Smooth muscle cell (in vitro differentiated cells): ENCODE results near the gene SCD5. TPM values are rescaled to one million over a fixed set of nuclear protein-coding genes. Genes with fewer than 3 reads are reported as not detected.

Experiments used
- DNase-seq: peaks from one replicate; lab custom pipeline; 2025; ENCODE audit not compliant: unreplicated experiment; lab: John Stamatoyannopoulos, UW
- H2AFZ ChIP-seq: fragments of 200-600 bp; sonication (generic); 2 replicates; pipeline ENCODE4 v1.6.0; 2016; ENCODE audit warnings: antibody characterized with exemption, low read depth, mild to moderate bottlenecking
- H3F3A ChIP-seq: fragments of 200-600 bp; sonication (generic); 2 replicates; pipeline ENCODE4 v1.6.0; 2017; ENCODE audit warnings: antibody characterized with exemption, low read depth
- H3K27ac ChIP-seq: fragments of 200-600 bp; sonication (generic); 2 replicates; pipeline ENCODE4 v1.5.1; 2016; ENCODE audit warnings: low read depth, mild to moderate bottlenecking
- H3K27me3 ChIP-seq: fragments of 200-600 bp; sonication (generic); 2 replicates; pipeline ENCODE4 v1.6.1; 2016; ENCODE audit warnings: low read depth, mild to moderate bottlenecking
- H3K36me3 ChIP-seq: fragments of 200-600 bp; sonication (generic); 2 replicates; pipeline ENCODE4 v1.5.1; 2016; ENCODE audit warnings: low read depth
- H3K4me1 ChIP-seq: fragments of 200-600 bp; sonication (generic); 2 replicates; pipeline ENCODE4 v1.5.1; 2016; ENCODE audit warnings: low read depth
- H3K4me2 ChIP-seq: fragments of 200-600 bp; sonication (generic); 2 replicates; pipeline ENCODE4 v1.6.0; 2016; ENCODE audit warnings: mild to moderate bottlenecking
- H3K4me3 ChIP-seq: fragments of 200-600 bp; sonication (generic); 2 replicates; pipeline ENCODE4 v1.5.1; 2016; ENCODE audit warnings: mild to moderate bottlenecking
- H3K79me2 ChIP-seq: fragments of 200-600 bp; sonication (generic); 2 replicates; pipeline ENCODE4 v1.6.0; 2016; ENCODE audit warnings: low read depth, mild to moderate bottlenecking
- H3K9ac ChIP-seq: fragments of 200-600 bp; sonication (generic); 2 replicates; pipeline ENCODE4 v1.6.0; 2016; ENCODE audit warnings: low read depth
- H3K9me3 ChIP-seq: fragments of 200-600 bp; sonication (generic); replicated peaks from 2 replicates; pipeline ENCODE4 v1.5.1; 2016; ENCODE audit warnings: low read depth
- H4K20me1 ChIP-seq: fragments of 200-600 bp; sonication (generic); 2 replicates; pipeline ENCODE4 v1.6.0; 2016; ENCODE audit warnings: low read depth
- CTCF ChIP-seq: fragments of 200-600 bp; sonication (generic); IDR thresholded peaks from 2 replicates; pipeline ENCODE4 v1.5.1; 2017; ENCODE audit warnings: borderline replicate concordance, mild to moderate bottlenecking, antibody characterized with exemption; ENCODE audit not compliant: insufficient read depth, poor library complexity, severe bottlenecking
- WGBS: methylation state at CpG from one replicate; pipeline ENCODE4 v1.1.7; 2016; ENCODE audit warnings: low lambda C conversion rate; 5-methylcytosine and 5-hydroxymethylcytosine counted together
- polyA plus RNA-seq: library from polyadenylated mRNA; unstranded; fragments of >200 nt; fragmentation: Nextera tagmentation; extraction: Ambion mirVana; gene quantifications from 2 replicates; pipeline ENCODE4 v1.2.1, GENCODE V29; 2016
- total RNA-seq: library from RNA; depleted of rRNA; stranded (reverse); fragments of >200 nt; gene quantifications from 2 replicates; pipeline ENCODE4 v1.2.3, GENCODE V29; 2014

Gene SCD5
- total and polyA plus RNA-seq, 2 experiments from 2014 or later: 9.2 to 24.3 TPM

DNA sequence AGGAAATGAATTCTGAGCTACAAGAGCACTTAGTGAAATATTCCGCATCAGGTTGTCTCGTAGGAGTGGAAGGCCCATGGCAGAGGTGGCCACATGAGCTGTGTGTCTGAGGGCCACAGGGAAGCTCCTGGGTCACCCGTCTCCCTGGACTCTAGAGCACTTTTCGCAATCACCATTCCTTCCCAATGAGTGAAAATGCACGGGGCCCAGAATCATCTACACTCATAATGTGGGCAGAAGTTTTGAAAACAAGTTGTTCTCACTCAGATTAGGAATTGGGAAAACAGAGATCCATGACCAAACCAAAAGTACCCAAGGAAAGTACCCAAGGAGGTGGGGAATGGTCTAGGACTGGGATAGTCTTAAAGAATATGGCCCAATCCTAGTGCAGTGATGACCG is 94.4 kb downstream of the SCD5 start:
- 90% methylated on average over 6 of the region's 6 CpGs for WGBS
- no peak overlapping the region for H3K4me3 ChIP-seq
- H4K20me1 ChIP-seq: peaks cover 5% of the 10 kb centered on the region
- no peaks in the 10 kb centered on the region for H3K36me3 ChIP-seq
- no peak overlapping the region for H2AFZ ChIP-seq
- no peaks in the 10 kb centered on the region for H3K79me2 ChIP-seq
- H3K9ac ChIP-seq: no peak overlapping the region
- H3K4me2 ChIP-seq: no peak overlapping the region
- H3K27me3 ChIP-seq: no peaks in the 10 kb centered on the region
- TF ChIP-seq CTCF: no peak
- H3K27ac ChIP-seq: no peak overlapping the region
- H3F3A ChIP-seq: no peaks in the 10 kb centered on the region
- H3K4me1 ChIP-seq: no peaks in the 10 kb centered on the region
- no peak for DNase-seq
- no peaks in the 10 kb centered on the region for H3K9me3 ChIP-seq

DNA sequence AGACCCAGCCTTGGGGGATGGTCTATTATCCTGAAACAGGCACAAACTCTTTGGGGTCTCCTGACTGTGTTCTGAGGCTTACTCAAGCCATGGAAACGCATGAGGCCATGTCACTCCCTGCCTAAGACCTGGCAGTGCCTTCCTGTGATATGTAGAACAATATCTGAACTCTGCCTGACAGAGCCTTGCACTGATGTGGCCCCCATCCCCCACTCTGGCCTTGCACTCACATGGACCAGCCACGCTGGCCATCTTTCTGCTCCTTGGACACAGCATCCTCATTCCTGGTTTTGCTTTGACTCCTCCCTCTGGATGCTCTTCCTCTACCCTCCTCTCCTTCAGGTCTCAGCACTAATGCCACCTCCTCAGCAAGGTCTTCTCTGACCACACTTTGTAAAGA is 100.2 kb downstream of the SCD5 start:
- no peaks in the 10 kb centered on the region for H3K9me3 ChIP-seq
- H3K27me3 ChIP-seq: no peaks in the 10 kb centered on the region
- no peak overlapping the region for H2AFZ ChIP-seq
- DNase-seq: no peak
- H3K4me1 ChIP-seq: no peaks in the 10 kb centered on the region
- no peaks in the 10 kb centered on the region for H3K36me3 ChIP-seq
- no peak overlapping the region for H3K4me2 ChIP-seq
- no peaks in the 10 kb centered on the region for H3F3A ChIP-seq
- 85% methylated on average over 2 of the region's 2 CpGs for WGBS
- H3K79me2 ChIP-seq: no peaks in the 10 kb centered on the region
- no peak overlapping the region for H3K9ac ChIP-seq
- H4K20me1 ChIP-seq: no peaks in the 10 kb centered on the region
- H3K27ac ChIP-seq: no peak overlapping the region
- no peak for TF ChIP-seq CTCF
- no peak overlapping the region for H3K4me3 ChIP-seq

GRCh38 chr4:82697561-82697960 is 101.0 kb downstream of the SCD5 start:
- no peak overlapping the region for H3K4me2 ChIP-seq
- 48% methylated on average over 8 of the region's 8 CpGs for WGBS
- no peak overlapping the region for H3K9ac ChIP-seq
- no peaks in the 10 kb centered on the region for H3K79me2 ChIP-seq
- no peaks in the 10 kb centered on the region for H3K36me3 ChIP-seq
- no peak overlapping the region for H3K4me3 ChIP-seq
- no peaks in the 10 kb centered on the region for H3K27me3 ChIP-seq
- no peaks in the 10 kb centered on the region for H4K20me1 ChIP-seq
- no peak overlapping the region for H2AFZ ChIP-seq
- TF ChIP-seq CTCF: no peak
- H3K27ac ChIP-seq: no peak overlapping the region
- no peak for DNase-seq
- H3K9me3 ChIP-seq: no peaks in the 10 kb centered on the region
- H3K4me1 ChIP-seq: no peaks in the 10 kb centered on the region
- H3F3A ChIP-seq: no peaks in the 10 kb centered on the region

DNA sequence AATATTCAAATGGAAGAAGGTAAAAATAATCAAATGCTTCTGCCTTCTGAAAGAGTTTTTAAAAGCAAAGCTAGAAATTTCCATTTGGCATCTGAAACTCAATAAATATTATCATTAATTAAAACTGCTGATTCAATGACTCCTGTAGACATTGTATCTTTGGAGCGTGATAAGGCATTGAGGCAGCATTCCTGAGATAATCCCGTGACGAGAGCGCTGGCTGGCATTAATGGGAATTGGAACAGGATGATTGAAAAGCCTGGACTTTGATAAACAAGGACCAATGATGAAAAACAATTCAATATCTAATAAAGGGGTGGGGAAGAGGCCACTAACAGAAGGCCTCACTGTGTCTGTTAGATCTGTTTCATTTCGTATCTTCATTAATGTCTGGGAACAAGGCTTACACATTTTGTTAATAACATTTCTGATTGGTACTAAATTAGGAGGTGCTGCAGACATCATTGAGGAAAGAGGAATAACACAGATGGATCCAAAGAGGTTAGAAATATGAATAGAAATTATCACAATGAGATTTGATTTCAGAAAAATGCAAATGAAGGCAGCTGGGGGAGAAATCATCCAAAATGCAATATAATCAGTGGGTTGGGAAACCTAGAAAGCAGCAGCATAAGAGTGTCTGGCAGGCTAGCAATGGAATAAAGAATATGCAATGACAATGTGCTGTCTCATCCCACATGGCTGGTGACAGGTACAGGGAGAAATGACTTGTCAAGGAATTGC is 102.3 kb downstream of the SCD5 start:
- no peaks in the 10 kb centered on the region for H3K79me2 ChIP-seq
- no peak overlapping the region for H3K4me3 ChIP-seq
- H3K4me1 ChIP-seq: no peaks in the 10 kb centered on the region
- no peak overlapping the region for H3K9ac ChIP-seq
- no peaks in the 10 kb centered on the region for H3K36me3 ChIP-seq
- no peak for DNase-seq
- H3K27ac ChIP-seq: no peak overlapping the region
- H3F3A ChIP-seq: no peaks in the 10 kb centered on the region
- no peak for TF ChIP-seq CTCF
- 65% methylated on average over 5 of the region's 5 CpGs for WGBS
- H3K27me3 ChIP-seq: no peaks in the 10 kb centered on the region
- no peaks in the 10 kb centered on the region for H3K9me3 ChIP-seq
- H2AFZ ChIP-seq: no peak overlapping the region
- no peak overlapping the region for H3K4me2 ChIP-seq
- H4K20me1 ChIP-seq: no peaks in the 10 kb centered on the region
